Measurements from ENCODE around the gene CD82. TPM values are rescaled to one million over a fixed set of nuclear protein-coding genes. Genes with fewer than 3 reads are reported as not detected.

CD82 gene
- total RNA-seq, 4 donors from 2014 or later: 10.2 to 26.3 (median 20.8) TPM

DNA sequence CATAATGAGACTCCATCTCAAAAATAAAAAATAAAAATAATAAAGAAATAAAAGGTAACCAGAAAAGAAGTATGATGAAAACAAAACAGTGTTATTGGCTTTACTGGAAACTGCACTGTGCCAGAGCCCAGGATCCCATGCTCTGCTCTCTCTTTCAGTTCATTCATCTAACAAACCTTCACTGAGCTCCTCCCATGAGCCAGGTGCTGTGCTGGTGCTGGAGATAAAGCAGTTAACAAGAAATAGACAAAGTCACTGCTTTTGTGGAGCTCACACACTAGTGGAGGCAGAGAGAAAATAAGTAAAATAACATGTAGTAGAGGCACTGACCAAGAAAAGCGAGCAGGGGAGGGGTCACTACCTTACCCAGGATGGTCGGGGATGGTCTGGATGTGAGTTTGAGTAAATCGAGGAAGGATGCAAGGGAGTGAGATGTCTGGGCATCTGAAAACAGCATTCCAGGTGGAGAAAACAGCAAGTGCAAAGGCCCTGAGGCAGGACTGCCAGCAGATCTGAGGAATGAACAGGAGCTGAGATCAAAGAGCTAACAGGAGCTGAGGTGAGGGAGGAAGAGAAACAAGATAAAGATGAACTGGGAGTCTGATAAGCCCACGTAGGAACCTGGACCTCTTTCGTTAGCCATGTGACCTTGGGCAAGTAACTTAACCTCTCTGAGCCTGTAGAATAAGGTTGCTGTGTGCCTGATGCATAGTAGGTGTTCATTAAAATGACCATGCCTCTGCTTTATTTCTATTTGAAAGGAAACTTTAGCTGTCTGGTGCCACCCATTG lies 31.3 kb upstream of the CD82 start:
- intact Hi-C loops (cut with DNase I; ENCODE audit: low total_unique reads): loop anchor here (10.0 kb wide), 1 partner anchor 439 kb away; the partner anchor contains the start of gene EXT2
- no peak overlapping the region for H3K27ac ChIP-seq
- H3K4me3 ChIP-seq: no peak overlapping the region
- no peak for TF ChIP-seq POLR2A (IDR thresholded peaks at IDR 0.05)
- TF ChIP-seq, protein P1, sequence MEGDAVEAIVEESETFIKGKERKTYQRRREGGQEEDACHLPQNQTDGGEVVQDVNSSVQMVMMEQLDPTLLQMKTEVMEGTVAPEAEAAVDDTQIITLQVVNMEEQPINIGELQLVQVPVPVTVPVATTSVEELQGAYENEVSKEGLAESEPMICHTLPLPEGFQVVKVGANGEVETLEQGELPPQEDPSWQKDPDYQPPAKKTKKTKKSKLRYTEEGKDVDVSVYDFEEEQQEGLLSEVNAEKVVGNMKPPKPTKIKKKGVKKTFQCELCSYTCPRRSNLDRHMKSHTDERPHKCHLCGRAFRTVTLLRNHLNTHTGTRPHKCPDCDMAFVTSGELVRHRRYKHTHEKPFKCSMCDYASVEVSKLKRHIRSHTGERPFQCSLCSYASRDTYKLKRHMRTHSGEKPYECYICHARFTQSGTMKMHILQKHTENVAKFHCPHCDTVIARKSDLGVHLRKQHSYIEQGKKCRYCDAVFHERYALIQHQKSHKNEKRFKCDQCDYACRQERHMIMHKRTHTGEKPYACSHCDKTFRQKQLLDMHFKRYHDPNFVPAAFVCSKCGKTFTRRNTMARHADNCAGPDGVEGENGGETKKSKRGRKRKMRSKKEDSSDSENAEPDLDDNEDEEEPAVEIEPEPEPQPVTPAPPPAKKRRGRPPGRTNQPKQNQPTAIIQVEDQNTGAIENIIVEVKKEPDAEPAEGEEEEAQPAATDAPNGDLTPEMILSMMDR (IDR thresholded peaks at IDR 0.05): no peak
- no peaks in the 10 kb centered on the region for H3K9me3 ChIP-seq
- H3K36me3 ChIP-seq: no peaks in the 10 kb centered on the region
- no peaks in the 10 kb centered on the region for H3K4me1 ChIP-seq
- no peak for DNase-seq
- no peaks in the 10 kb centered on the region for H3K27me3 ChIP-seq

DNA sequence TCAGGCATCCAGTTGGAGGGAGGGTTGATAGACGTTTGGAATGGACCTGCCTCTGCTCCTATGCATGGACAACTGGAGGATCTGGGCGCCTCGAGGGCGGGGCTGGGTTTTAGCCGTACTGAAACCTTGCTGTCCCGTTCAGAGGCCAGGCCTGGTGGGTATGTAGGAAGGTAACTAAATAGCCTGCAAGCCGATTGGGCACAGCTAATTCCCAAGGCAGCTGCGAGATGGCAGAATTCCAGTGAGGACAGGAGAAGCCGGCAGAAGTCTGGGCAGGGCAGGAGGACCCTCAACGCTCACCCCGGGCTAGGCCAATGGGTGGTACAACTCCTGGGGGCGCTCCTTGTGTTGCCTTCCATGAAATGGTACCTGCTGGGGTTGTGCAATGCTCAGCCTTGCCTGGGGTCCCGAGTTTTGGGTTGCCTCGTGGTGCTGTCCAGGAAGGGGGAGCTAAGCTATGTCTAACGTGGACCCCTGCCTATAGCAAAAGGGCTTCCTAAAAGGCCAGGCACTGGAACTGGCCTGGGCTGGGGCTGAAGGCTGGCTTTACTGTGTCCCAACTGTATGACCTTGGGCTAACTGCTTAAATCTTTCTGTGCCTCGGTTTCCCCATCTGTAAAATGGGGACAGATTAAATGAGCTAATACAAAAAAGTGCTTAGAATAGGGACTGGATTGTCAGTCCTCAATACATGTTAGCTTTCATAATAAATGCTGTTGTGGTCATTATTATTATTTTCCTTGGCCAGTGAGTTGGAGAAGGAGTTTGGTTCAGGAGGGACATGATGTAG lies 30.1 kb upstream of the CD82 start:
- H3K4me1 ChIP-seq: no peaks in the 10 kb centered on the region
- H3K4me3 ChIP-seq: no peak overlapping the region
- H3K27ac ChIP-seq: no peak overlapping the region
- no peaks in the 10 kb centered on the region for H3K36me3 ChIP-seq
- H3K9me3 ChIP-seq: no peaks in the 10 kb centered on the region
- no peaks in the 10 kb centered on the region for H3K27me3 ChIP-seq
- intact Hi-C loops (cut with DNase I; ENCODE audit: low total_unique reads): loop anchor here (10.0 kb wide), 1 partner anchor 441 kb away; the partner anchor contains the start of gene EXT2
- no peak for DNase-seq
- no peak for TF ChIP-seq POLR2A (IDR thresholded peaks at IDR 0.05)
- TF ChIP-seq, protein P1 (IDR thresholded peaks at IDR 0.05): no peak

DNA sequence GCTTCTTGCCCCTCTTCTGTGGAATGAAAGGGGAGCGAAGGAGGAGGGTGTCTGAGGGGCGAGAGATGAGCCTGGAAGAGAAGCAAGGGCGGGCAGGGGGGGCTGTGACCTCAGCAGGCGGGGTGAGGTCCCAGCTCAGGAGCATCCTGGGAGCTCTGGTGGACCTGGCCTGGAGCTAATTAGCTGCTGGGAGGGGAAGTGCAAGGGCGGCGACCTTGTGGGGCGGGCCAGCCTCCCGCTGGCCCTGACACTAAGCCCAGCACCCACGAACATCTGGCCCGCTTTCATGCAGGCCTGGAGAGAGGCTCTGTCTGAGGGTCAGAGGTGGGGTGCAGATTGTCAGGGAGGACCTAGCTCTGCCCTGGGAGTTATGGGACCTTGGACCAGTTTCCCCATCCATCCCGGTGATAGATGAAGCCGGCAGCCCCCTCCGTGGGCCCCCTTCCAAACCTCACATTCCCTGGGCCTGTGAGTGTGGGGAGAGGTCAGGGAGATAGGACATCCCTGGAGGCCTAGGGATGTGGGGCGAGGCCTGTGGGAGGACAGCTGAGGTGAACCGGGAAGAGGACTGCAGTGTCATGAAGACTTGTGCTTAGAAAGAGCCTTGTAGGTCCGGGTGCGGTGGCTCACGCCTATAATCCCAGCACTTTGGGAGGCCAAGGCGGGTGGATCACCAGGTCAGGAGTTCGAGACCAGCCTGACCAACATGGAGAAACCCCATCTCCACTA lies 28.5 kb upstream of the CD82 start:
- Histone ChIP-seq H3K9me3 (no peaks in the 10 kb centered on the region), H3K36me3 (no peaks in the 10 kb centered on the region), H3K27me3 (no peaks in the 10 kb centered on the region), H3K27ac (peak overlapping the region in 1 of 2 donors; percentile 8), H3K4me1 (no peaks in the 10 kb centered on the region), H3K4me3 (no peak overlapping the region)
- TF ChIP-seq POLR2A (IDR thresholded peaks at IDR 0.05): no peak
- TF ChIP-seq, protein P1 (IDR thresholded peaks at IDR 0.05): no peak
- intact Hi-C loops (cut with DNase I; ENCODE audit: low total_unique reads): loop anchor here (10.0 kb wide), 1 partner anchor 442 kb away; the partner anchor contains the start of gene EXT2
- peak in 1 of 2 donors; percentile 58 for DNase-seq

DNA sequence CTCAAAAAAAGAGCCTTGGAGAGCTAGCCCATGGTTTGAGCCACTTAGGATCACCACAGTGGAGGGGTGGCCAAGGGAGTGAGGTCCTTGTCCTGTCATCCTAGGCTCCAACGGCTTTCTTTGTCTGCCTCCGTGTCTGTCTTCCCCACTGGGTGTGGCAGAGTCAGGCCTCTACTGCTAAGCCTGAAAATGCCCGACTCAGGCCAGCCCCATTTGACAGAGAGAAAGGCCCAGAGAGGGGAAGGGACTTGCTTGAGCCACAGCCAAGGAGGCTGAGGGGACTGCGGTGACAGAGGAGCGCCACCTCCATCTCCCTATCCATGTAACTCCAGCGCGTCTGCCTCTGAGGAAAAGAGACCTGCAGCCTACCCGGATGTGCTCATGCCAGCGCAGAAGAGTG lies 27.8 kb upstream of the CD82 start:
- no peak for DNase-seq
- Histone ChIP-seq H3K4me3 (no peak overlapping the region), H3K27me3 (no peaks in the 10 kb centered on the region), H3K36me3 (no peaks in the 10 kb centered on the region), H3K27ac (no peak overlapping the region), H3K4me1 (no peaks in the 10 kb centered on the region), H3K9me3 (no peaks in the 10 kb centered on the region)
- TF ChIP-seq, protein P1 (IDR thresholded peaks at IDR 0.05): no peak
- no peak for TF ChIP-seq POLR2A (IDR thresholded peaks at IDR 0.05)
- intact Hi-C loops (cut with DNase I; ENCODE audit: low total_unique reads): loop anchor here (2.0 to 10.0 kb wide), 2 partner anchors 251 to 443 kb away; partner anchors contain the start of gene EXT2
